Naive thymus-derived CD8-positive, alpha-beta T cell (primary cell): Measurements from ENCODE around the gene TAF4B. TPM values are rescaled to one million over a fixed set of nuclear protein-coding genes. Genes with fewer than 3 reads are reported as not detected.

Experiments
- ATAC-seq, 2 donors: fragments of 150-1000 bp; cut with Tn5 transposase in 1 of 2; sonication (Bioruptor Pico), chemical (Tn5 transposase) in 1 of 2; 1 replicate in 1 of 2; 2 replicates in 1 of 2; pipeline ENCODE4 v1.10.0; 2021; ENCODE audit warnings: mild to moderate bottlenecking in 2 of 2, moderate library complexity in 2 of 2
- POLR2A ChIA-PET: fragments of 350-600 bp; sonication (Branson Sonifier 250); formaldehyde crosslinking; loops from one replicate; lab custom pipeline; 2021; ENCODE audit warnings: antibody characterized with exemption; lab: Charles Lee
- DNase-seq, 10 donors: peaks; one replicate each; pipeline versions ENCODE4 v3.0.0 to v3.0.0-alpha.2; 2020 to 2022
- H3K27ac Mint-ChIP-seq, 10 donors: one replicate each; pipeline ENCODE4 v1.8.0; 2020 to 2022; ENCODE audit warnings: mild to moderate bottlenecking in 10 of 10, mixed read lengths in 10 of 10, moderate library complexity in 4 of 10, inconsistent platforms in 1 of 10
- H3K27me3 Mint-ChIP-seq, 5 donors: one replicate each; pipeline ENCODE4 v1.8.0; 2021 to 2022; ENCODE audit warnings: mixed read lengths in 5 of 5
- H3K36me3 Mint-ChIP-seq, 3 donors: one replicate each; pipeline ENCODE4 v1.8.0; 2020 to 2022; ENCODE audit warnings: mixed read lengths in 3 of 3, mild to moderate bottlenecking in 2 of 3, inconsistent platforms in 1 of 3
- H3K4me1 Mint-ChIP-seq, 4 donors: one replicate each; pipeline ENCODE4 v1.8.0; 2021 to 2022; ENCODE audit warnings: mixed read lengths in 4 of 4
- H3K4me3 Mint-ChIP-seq, 10 donors: one replicate each; pipeline ENCODE4 v1.8.0; 2020 to 2022; ENCODE audit warnings: mild to moderate bottlenecking in 10 of 10, mixed read lengths in 10 of 10, moderate library complexity in 6 of 10, inconsistent platforms in 1 of 10
- H3K9me3 Mint-ChIP-seq, 9 donors: one replicate each; pipeline ENCODE4 v1.8.0; 2020 to 2022; ENCODE audit warnings: mixed read lengths in 9 of 9, mild to moderate bottlenecking in 3 of 9, inconsistent platforms in 1 of 9, moderate library complexity in 1 of 9
- polyA plus RNA-seq, 3 donors: library from polyadenylated mRNA; unstranded; fragments of 300-500 nt; fragmentation: Illumina TruSeq; gene quantifications; one replicate each; pipeline ENCODE4 v1.2.3, GENCODE V29; 2021
- total RNA-seq, 8 experiments: library from RNA in 2 of 8; stranded (reverse) in 2 of 8; gene quantifications; one replicate each; pipeline ENCODE4 v1.2.3 and lab custom pipeline; 2021 to 2026

Gene TAF4B
- total and polyA plus RNA-seq, 5 experiments from 2014 or later: 7.3 to 17.4 (median 12.8) TPM

GRCh38 chr18:26440644-26441043 is 214.4 kb downstream of the TAF4B start:
- H3K9me3 Mint-ChIP-seq: peaks cover 0 to 2% (median 0%) of the 10 kb centered on the region in 9 donors
- ATAC-seq: no peak
- H3K27ac Mint-ChIP-seq: no peak overlapping the region
- POLR2A ChIA-PET: no interaction called here
- H3K27me3 Mint-ChIP-seq: peaks cover 6 to 49% (median 20%) of the 10 kb centered on the region in 5 donors
- H3K4me1 Mint-ChIP-seq: no peaks in the 10 kb centered on the region
- peaks cover 0 to 5% (median 0%) of the 10 kb centered on the region in 3 donors for H3K36me3 Mint-ChIP-seq
- no peak overlapping the region for H3K4me3 Mint-ChIP-seq
- DNase-seq: no peak

Other genes starting within 250 kb of the TAF4B start
- gene SS18, start 135.8 kb upstream of the TAF4B start, total RNA-seq: 10 to 100 TPM; 83.7 to 85.7 TPM
- gene SS18, start 135.8 kb upstream of the TAF4B start, polyA plus RNA-seq: 10 to 100 TPM; 28.3 to 36.4 (median 29.8) TPM
- 1 to 10 TPM; 1.4 to 1.7 TPM for gene PSMA8, start 92.6 kb upstream of the TAF4B start, total RNA-seq
- 1 to 10 TPM; 2.1 to 3.5 (median 2.7) TPM for gene PSMA8, start 92.6 kb upstream of the TAF4B start, polyA plus RNA-seq